ACC112 (cell line): Measurements from ENCODE around the gene SENP5.

Experiments
- H2AFZ ChIP-seq: fragments of 200-600 bp; sonication (generic); one replicate; pipeline ENCODE4 v1.6.0; 2017; ENCODE audit warnings: antibody characterized with exemption, low read length; ENCODE audit not compliant: unreplicated experiment
- H3K27ac ChIP-seq: fragments of 200-600 bp; sonication (generic); 2 replicates; pipeline ENCODE4 v1.5.1; 2014; ENCODE audit warnings: low read depth, mild to moderate bottlenecking, antibody characterized with exemption, low read length, moderate library complexity
- H3K27me3 ChIP-seq: fragments of 200-600 bp; sonication (generic); 2 replicates; pipeline ENCODE4 v1.6.1; 2014; ENCODE audit warnings: mild to moderate bottlenecking, antibody characterized with exemption, low read length, moderate library complexity, mixed read lengths; ENCODE audit not compliant: insufficient read depth
- H3K36me3 ChIP-seq: fragments of 200-600 bp; sonication (generic); 2 replicates; pipeline ENCODE4 v1.6.1; 2016; ENCODE audit warnings: mild to moderate bottlenecking, antibody characterized with exemption, low read length, moderate library complexity, mixed read lengths; ENCODE audit not compliant: insufficient read depth
- H3K4me1 ChIP-seq: fragments of 200-600 bp; sonication (generic); one replicate; pipeline ENCODE4 v1.6.1; 2016; ENCODE audit warnings: low read length, mixed read lengths; ENCODE audit not compliant: insufficient read depth, unreplicated experiment, control insufficient read depth
- H3K4me3 ChIP-seq: fragments of 200-600 bp; sonication (generic); 2 replicates; pipeline ENCODE4 v1.5.1; 2014; ENCODE audit warnings: mild to moderate bottlenecking, low read depth, low read length
- H3K79me2 ChIP-seq: fragments of 200-600 bp; sonication (generic); one replicate; pipeline ENCODE4 v1.6.0; 2016; ENCODE audit warnings: low read length; ENCODE audit not compliant: control insufficient read depth, unreplicated experiment, insufficient read depth

Gene SENP5

GRCh38 chr3:196962108-196962929 lies 94.6 kb downstream of the SENP5 start:
- Histone ChIP-seq H3K4me3 (no peak overlapping the region), H3K36me3 (no peaks in the 10 kb centered on the region), H3K27ac (no peak overlapping the region), H2AFZ (no peak overlapping the region), H3K27me3 (no peaks in the 10 kb centered on the region), H3K4me1 (no peaks in the 10 kb centered on the region), H3K79me2 (no peaks in the 10 kb centered on the region)

GRCh38 chr3:196962930-196963630 lies 95.4 kb downstream of the SENP5 start:
- Histone ChIP-seq H3K27ac (no peak overlapping the region), H3K4me1 (no peaks in the 10 kb centered on the region), H3K36me3 (no peaks in the 10 kb centered on the region), H3K27me3 (no peaks in the 10 kb centered on the region), H3K79me2 (no peaks in the 10 kb centered on the region), H2AFZ (no peak overlapping the region), H3K4me3 (no peak overlapping the region)

- no peak overlapping the region for H3K27ac ChIP-seq
- no peak overlapping the region for H3K4me3 ChIP-seq
- H3K27me3 ChIP-seq, result no peaks in the 10 kb centered on the region
- H3K36me3 ChIP-seq, result no peaks in the 10 kb centered on the region
- no peak overlapping the region for H2AFZ ChIP-seq
- H3K4me1 ChIP-seq, result no peaks in the 10 kb centered on the region
- H3K79me2 ChIP-seq, result no peaks in the 10 kb centered on the region
These were observed 95.9 kb downstream of the SENP5 start for GRCh38 chr3:196963631-196963953.

GRCh38 chr3:196965112-196965803 lies 97.5 kb downstream of the SENP5 start:
- no peaks in the 10 kb centered on the region for H3K79me2 ChIP-seq
- no peak overlapping the region for H3K4me3 ChIP-seq
- no peak overlapping the region for H3K27ac ChIP-seq
- H2AFZ ChIP-seq, result no peak overlapping the region
- H3K4me1 ChIP-seq, result peaks cover 2% of the 10 kb centered on the region
- H3K27me3 ChIP-seq, result no peaks in the 10 kb centered on the region
- no peaks in the 10 kb centered on the region for H3K36me3 ChIP-seq

- Histone ChIP-seq H3K4me1 (peaks cover 4% of the 10 kb centered on the region), H3K36me3 (no peaks in the 10 kb centered on the region), H3K79me2 (no peaks in the 10 kb centered on the region), H3K27me3 (no peaks in the 10 kb centered on the region), H3K27ac (no peak overlapping the region), H3K4me3 (no peak overlapping the region), H2AFZ (no peak overlapping the region)
These were observed 98.1 kb downstream of the SENP5 start for GRCh38 chr3:196965804-196966173.

GRCh38 chr3:196966526-196967401 lies 99.0 kb downstream of the SENP5 start:
- Histone ChIP-seq H2AFZ (no peak overlapping the region), H3K36me3 (no peaks in the 10 kb centered on the region), H3K27me3 (no peaks in the 10 kb centered on the region), H3K27ac (no peak overlapping the region), H3K4me1 (peaks cover 4% of the 10 kb centered on the region), H3K4me3 (no peak overlapping the region), H3K79me2 (no peaks in the 10 kb centered on the region)

- Histone ChIP-seq H3K4me1 (peaks cover 4% of the 10 kb centered on the region), H3K36me3 (no peaks in the 10 kb centered on the region), H3K4me3 (peak overlapping the region; percentile 99), H3K79me2 (no peaks in the 10 kb centered on the region), H3K27ac (no peak overlapping the region), H3K27me3 (no peaks in the 10 kb centered on the region), H2AFZ (peak overlapping the region; percentile 99)
These were observed 99.9 kb downstream of the SENP5 start for GRCh38 chr3:196967412-196968232.

- Histone ChIP-seq H3K4me1 (peaks cover 4% of the 10 kb centered on the region), H3K36me3 (no peaks in the 10 kb centered on the region), H3K27ac (no peak within 1 kb of the TSS), H3K4me3 (peak within 1 kb of the TSS; percentile 99), H3K27me3 (no peaks in the 10 kb centered on the region), H3K79me2 (no peaks in the 10 kb centered on the region), H2AFZ (peak within 1 kb of the TSS; percentile 99)
These were observed 100.8 kb downstream of the SENP5 start, which contains the start of gene PIGZ for GRCh38 chr3:196968233-196969133. PIGZ (minus strand) TSS chr3:196968833; CDS start chr3:196952031, 16,802 bp downstream.

GRCh38 chr3:196969134-196969659 lies 101.5 kb downstream of the SENP5 start:
- Histone ChIP-seq H2AFZ (peak overlapping the region; percentile 99), H3K27me3 (no peaks in the 10 kb centered on the region), H3K79me2 (no peaks in the 10 kb centered on the region), H3K27ac (no peak overlapping the region), H3K36me3 (no peaks in the 10 kb centered on the region), H3K4me3 (peak overlapping the region; percentile 99), H3K4me1 (peaks cover 4% of the 10 kb centered on the region)
